SU-DHL-6 (cell line): ENCODE measurements around the gene AGRN.
"Not testable (repeated sequence)": the region's sequence is repeated elsewhere in the genome, so short reads cannot be mapped to it uniquely, and the experiment has no call there.

ENCODE experiments used
- CTCF ChIP-seq: fragments of 200-600 bp; sonication (generic); IDR thresholded peaks from one replicate; pipeline ENCODE4 v1.5.1; 2017; ENCODE audit warnings: antibody characterized with exemption, mild to moderate bottlenecking, low read length, moderate library complexity; ENCODE audit not compliant: insufficient read depth, poor library complexity, severe bottlenecking
- EZH2phosphoT487 ChIP-seq: fragments of 200-600 bp; sonication (generic), shearing (Covaris generic); conservative IDR thresholded peaks from 2 replicates; pipeline ENCODE4 v1.6.1; 2018; ENCODE audit warnings: mild to moderate bottlenecking, antibody characterized with exemption, low read length, moderate library complexity, mixed read lengths

- TF ChIP-seq CTCF, EZH2phosphoT487: not testable (repeated sequence)
Measured at GRCh38 chr1:991275-991674, 28.6 kb upstream of the AGRN start.
